ENCODE measurements around the gene PRR5L.

PRR5L gene

GRCh38 chr11:36361472-36361871 is 65.4 kb downstream of the PRR5L start:
- DNase-seq, result no peak

- no peak for DNase-seq
These were observed 65.9 kb downstream of the PRR5L start for GRCh38 chr11:36361901-36362391.

GRCh38 chr11:36362902-36363301 is 66.8 kb downstream of the PRR5L start:
- DNase-seq, result no peak

- DNase-seq, result no peak
These were observed 67.5 kb downstream of the PRR5L start for GRCh38 chr11:36363361-36364268.

GRCh38 chr11:36364551-36365325 is 68.7 kb downstream of the PRR5L start:
- no peak for DNase-seq

GRCh38 chr11:36365907-36366306 is 69.8 kb downstream of the PRR5L start:
- no peak for DNase-seq

- DNase-seq, result no peak
These were observed 72.0 kb downstream of the PRR5L start for GRCh38 chr11:36367806-36368680.

- no peak for DNase-seq
These were observed 75.1 kb downstream of the PRR5L start for GRCh38 chr11:36371181-36371580.

GRCh38 chr11:36371590-36371989 is 75.5 kb downstream of the PRR5L start:
- DNase-seq, result no peak

GRCh38 chr11:36372101-36372771 is 76.1 kb downstream of the PRR5L start:
- no peak for DNase-seq

- no peak for DNase-seq
These were observed 77.2 kb downstream of the PRR5L start for GRCh38 chr11:36373016-36374010.

GRCh38 chr11:36374726-36375125 is 78.6 kb downstream of the PRR5L start:
- DNase-seq, result no peak

- no peak for DNase-seq
These were observed 79.4 kb downstream of the PRR5L start for GRCh38 chr11:36375353-36376008.

- peak in 1 of 2 donors; percentile 40 for DNase-seq
These were observed 80.2 kb downstream of the PRR5L start for GRCh38 chr11:36376009-36376887.

GRCh38 chr11:36376888-36377758 is 81.0 kb downstream of the PRR5L start:
- DNase-seq, result peak; percentile 53 to 60

- no peak for DNase-seq
These were observed 81.9 kb downstream of the PRR5L start for GRCh38 chr11:36377759-36378564.

GRCh38 chr11:36379653-36380052 is 83.6 kb downstream of the PRR5L start:
- DNase-seq, result no peak

All from stimulated activated CD4-positive, alpha-beta T cell treated with anti-CD3 and anti-CD28 coated beads, Interleukin-2, amount 100 ng/mL, for 24 hours (primary cell).